K562 treated with DMSO at 1 percent for 4 hours (cell line): Measurements from ENCODE around the gene MARK2. TPM values are rescaled to one million over a fixed set of nuclear protein-coding genes. Genes with fewer than 3 reads are reported as not detected.

Experiments
- total RNA-seq: library from RNA; unstranded; fragments of 300-600 nt; gene quantifications from 2 replicates; pipeline ENCODE4 v1.2.3, GENCODE V29; 2022; ENCODE audit not compliant: insufficient read depth

Gene MARK2
- 36.8 and 38.6 TPM in 2 replicates for total RNA-seq

DNA sequence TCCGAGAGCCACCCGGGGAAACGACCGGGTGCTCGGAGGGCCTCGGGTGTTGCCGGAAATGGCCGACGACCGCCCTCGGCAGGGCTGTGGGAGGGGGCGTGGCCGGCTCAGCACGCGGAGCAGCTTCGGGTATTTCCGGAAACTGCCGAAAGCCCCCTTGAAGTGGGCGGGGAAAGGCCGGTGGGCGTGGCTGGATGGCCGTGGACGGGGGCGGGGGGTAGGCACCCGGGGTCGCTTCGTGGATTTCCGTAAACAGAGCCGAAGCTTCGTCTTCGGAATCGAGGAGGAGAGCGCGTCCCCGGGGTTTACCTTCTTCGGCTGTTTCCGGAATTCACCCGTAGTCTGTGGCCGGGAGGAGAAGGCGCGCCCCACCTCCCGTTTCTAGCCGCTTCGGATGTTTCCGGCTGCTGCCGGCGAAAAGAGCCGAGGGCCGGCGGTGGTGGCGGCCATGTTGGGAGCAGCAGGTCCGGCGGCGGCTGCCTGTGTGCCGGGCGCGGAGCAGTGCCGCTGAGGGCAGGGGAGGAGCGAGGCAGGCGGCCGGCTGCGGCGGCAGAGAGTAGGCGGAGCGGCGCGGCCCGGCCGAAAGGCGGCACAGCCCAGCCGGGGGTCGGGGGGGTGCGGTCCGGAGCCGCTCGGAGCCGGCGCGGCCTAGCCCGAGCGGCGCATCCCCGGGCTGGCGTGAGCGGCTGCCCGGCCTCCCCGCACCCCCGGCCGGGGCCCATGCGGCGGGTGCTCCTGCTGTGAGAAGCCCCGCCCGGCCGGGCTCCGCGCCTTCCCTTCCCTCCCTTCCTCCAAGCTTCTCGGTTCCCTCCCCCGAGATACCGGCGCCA, at the start of gene MARK2:
MARK2 (plus strand) TSS at position 433 of the 830 bp plus-strand sequence; CDS start at position 830, 397 bp downstream.

GRCh38 chr11:63813035-63813562, 25.8 kb upstream of the MARK2 start, which contains the start of gene SPINDOC:
TSS of gene SPINDOC (plus strand) at chr11:63813456. CDS start at chr11:63813687, 231 bp downstream.

DNA sequence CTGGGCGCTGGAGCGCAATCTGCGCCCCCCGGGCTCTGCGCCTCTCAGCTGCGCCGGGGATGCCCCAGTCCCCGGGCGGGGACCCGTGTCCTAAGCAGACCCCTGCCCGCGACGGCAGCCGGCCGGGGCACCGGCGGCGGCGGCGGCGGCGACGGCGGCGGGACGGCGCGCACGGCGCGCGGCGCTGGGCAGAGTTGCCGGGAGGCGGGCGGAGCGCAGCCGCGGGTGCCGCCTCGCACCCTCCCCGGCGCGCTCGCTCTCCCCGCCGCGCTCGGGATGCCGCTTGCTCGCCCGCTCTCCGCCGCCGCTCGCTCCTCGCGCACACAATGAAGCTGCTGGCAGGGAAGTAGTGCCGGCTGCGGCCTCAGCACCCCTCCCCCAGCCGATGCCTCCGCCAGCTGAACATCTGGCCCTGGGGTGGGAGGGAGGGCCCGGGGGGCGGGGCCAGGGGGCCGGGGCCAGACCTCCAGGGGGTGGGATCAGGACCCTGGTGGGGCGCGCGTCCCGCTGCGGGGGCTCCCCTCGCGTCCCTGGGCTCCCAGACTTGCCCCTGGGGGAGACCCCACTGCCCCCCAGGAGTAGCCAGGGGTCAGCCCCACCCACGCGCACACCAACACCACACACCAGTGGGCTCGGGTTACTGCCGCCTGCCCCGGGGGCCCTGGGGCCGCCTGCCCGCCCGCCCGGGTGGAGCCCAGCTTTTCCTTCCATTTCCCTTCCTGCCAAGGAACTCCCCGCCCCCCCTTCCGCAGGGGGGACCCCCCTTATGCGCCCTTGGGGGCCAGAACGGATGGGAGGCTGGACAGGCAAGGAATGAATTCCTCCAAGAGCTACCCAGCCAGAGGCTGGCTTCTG, 78.2 kb downstream of the MARK2 start, which contains the start of gene RCOR2:
RCOR2 (minus strand) TSS at position 328 of the 855 bp plus-strand sequence. CDS start 708 bp downstream, outside the sequence.

GRCh38 chr11:63938479-63939396, 99.8 kb downstream of the MARK2 start, which contains the start of gene NAA40:
TSS of gene NAA40 (plus strand) at chr11:63939002. CDS start at chr11:63939097, 95 bp downstream.

Other genes with a start within 250 kb of the MARK2 start
- gene PLAAT3, start 224.7 kb upstream of the MARK2 start, total RNA-seq: 2.0 and 3.0 TPM in 2 replicates
- 4.8 and 6.9 TPM in 2 replicates for gene ATL3, start 167.7 kb upstream of the MARK2 start, total RNA-seq
- gene RTN3, start 157.6 kb upstream of the MARK2 start, total RNA-seq: 264 and 273 TPM in 2 replicates
- 7.8 and 9.4 TPM in 2 replicates for gene ZFTA, start 70.3 kb upstream of the MARK2 start, total RNA-seq
- gene SPINDOC, start 25.7 kb upstream of the MARK2 start, total RNA-seq: 36.8 and 41.5 TPM in 2 replicates
- gene RCOR2, start 78.1 kb downstream of the MARK2 start, total RNA-seq: 3.0 and 4.9 TPM in 2 replicates
- gene NAA40, start 99.9 kb downstream of the MARK2 start, total RNA-seq: 9.7 and 16.5 TPM in 2 replicates
- 987 and 993 TPM in 2 replicates for gene COX8A, start 135.5 kb downstream of the MARK2 start, total RNA-seq
- 72.2 and 80.7 TPM in 2 replicates for gene OTUB1, start 147.3 kb downstream of the MARK2 start, total RNA-seq
- gene FLRT1, start 196.8 kb downstream of the MARK2 start, total RNA-seq: 0.28 and 0.60 TPM in 2 replicates